ENCODE results near the gene RPH3AL.
A peak's percentile ranks its signal among the peaks of the same experiment; 100 is the strongest.

RPH3AL gene, protein sequence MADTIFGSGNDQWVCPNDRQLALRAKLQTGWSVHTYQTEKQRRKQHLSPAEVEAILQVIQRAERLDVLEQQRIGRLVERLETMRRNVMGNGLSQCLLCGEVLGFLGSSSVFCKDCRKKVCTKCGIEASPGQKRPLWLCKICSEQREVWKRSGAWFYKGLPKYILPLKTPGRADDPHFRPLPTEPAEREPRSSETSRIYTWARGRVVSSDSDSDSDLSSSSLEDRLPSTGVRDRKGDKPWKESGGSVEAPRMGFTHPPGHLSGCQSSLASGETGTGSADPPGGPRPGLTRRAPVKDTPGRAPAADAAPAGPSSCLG

DNA sequence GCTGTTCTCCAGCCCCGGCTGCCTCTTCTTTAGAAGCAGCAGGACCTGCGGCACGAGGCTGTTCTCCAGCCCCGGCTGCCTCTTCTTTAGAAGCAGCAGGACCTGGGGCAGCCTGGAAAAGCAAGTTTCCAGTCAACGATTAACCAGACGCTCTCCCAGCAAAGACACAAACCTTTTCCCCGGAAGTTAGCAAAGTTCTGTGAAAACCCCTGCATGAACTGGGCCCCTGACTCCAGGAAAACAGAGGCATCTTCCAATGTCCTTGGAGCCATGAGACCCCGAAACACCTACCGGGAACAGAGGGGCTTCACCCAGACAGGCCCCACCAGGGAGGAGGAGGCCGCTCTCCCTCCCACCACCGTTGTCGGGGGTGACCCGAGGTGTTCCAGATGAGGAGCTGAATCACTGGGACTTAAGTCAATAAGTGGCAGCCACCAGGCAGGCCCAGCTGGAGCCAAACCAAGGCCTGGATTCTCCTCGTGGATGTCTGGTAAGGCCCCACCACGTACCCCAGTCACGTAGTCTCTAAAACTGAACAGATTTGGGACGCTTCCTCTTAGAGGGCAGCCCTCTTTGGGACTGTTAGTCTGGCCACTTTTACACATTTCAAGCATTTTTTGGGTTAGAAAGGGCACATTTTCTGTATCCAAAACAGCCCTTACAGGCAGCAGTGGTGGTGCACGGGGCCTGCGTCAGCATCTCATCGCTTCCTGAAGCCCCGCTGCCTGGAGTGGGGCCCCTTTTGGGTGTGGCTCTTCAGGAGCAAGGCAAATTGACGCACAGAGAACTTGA lies at the start of gene RPH3AL:
TSS of gene RPH3AL (minus strand) at position 387 of the 792 bp plus-strand sequence. CDS start 25,264 bp downstream, outside the sequence.
- peak; percentile 15 for DNase-seq (ENCODE audit: low read depth)

DNA sequence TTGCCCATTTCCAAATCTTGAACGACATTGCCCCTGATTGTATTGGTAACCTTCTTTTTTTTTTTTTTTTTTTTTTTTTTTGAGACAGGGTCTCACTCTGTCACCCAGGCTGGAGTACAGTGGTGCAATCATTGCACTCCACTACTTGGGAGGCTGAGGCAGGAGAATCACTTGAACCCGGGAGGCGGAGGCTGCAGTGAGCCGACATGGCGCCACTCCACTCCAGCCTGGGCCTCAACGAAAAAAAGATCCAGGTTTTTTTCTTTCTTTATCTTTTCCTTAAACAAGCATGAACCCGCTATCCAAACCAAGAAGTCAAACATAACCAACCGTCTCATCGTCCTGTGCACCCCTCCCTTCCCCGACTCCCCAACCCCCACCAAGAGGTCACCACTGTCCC lies 47.6 kb upstream of the RPH3AL start:
- DNase-seq (ENCODE audit: low read depth), result no peak

DNA sequence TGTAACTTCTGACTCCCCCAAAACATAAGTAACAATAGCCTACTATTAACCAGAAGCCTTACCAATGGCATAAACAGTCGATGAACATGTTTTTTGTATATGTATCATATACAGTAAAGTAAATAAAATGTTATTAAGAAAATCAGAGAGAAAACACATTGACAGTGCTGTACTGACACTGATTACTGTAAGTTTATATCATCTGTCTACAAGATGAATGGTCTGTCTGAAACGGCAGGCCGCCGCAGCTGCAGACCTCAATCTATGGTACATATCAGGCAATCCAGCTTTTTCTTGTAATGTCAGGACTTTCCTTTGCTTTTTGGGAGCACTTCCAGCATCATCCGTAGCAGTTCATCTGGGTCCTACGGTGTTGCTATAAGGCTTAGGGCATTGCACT lies 44.2 kb upstream of the RPH3AL start:
- DNase-seq (ENCODE audit: low read depth), result no peak

DNA sequence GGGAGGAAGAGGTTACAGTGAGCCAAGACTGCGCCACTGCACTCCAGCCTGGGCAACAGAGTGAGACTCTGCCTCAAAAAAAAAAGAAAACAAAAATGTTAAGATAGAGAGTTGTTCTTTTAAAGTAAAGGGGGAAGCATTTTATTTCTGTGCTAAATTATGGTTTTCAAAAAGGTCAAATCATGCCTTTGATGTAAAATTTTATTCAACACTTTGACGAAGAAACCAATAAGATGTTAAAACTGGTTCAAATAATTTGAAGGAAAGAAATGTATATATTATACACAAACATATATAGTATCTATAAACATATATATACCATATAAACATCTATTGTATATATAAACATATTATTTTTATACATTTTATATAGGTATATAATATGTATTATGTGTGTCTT lies 43.4 kb upstream of the RPH3AL start:
- DNase-seq (ENCODE audit: low read depth), result no peak

DNA sequence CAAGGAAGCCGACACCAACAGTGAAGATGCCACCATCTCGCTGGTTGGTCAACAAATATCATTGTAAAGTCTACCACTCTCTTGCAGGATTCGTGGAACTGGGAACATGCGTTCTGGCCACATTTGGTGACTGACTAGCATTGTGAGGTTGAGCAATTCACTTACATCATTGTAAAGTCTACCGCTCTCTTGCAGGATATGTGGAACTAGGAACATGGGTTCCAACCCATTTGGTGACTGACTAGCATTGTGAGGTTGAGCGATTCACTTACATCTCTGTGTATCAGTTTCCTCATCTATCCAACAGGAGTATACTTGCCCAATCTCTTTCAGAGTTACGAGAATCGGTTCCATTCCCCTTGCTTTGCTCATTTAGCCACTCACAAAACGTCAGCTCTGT lies 42.6 kb upstream of the RPH3AL start:
- no peak for DNase-seq (ENCODE audit: low read depth)

DNA sequence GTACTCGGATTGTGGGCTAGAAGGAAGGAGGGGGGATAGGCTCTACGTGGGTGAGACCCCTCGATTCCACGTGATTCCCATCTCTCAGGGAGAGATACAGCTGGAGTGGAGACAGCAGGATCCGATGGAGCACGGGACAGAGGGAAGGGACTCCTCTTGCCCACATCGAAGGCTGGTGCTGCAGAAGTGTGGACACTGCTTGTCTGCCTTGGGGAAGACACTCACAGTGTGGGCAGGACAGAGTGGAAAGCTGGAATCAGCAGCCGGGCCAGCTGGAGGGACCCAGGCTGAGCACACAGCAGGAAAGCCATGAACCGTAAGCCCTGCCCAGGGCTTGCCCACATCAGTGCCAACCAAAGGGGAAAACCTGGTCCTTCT lies 42.1 kb upstream of the RPH3AL start:
- no peak for DNase-seq (ENCODE audit: low read depth)

DNA sequence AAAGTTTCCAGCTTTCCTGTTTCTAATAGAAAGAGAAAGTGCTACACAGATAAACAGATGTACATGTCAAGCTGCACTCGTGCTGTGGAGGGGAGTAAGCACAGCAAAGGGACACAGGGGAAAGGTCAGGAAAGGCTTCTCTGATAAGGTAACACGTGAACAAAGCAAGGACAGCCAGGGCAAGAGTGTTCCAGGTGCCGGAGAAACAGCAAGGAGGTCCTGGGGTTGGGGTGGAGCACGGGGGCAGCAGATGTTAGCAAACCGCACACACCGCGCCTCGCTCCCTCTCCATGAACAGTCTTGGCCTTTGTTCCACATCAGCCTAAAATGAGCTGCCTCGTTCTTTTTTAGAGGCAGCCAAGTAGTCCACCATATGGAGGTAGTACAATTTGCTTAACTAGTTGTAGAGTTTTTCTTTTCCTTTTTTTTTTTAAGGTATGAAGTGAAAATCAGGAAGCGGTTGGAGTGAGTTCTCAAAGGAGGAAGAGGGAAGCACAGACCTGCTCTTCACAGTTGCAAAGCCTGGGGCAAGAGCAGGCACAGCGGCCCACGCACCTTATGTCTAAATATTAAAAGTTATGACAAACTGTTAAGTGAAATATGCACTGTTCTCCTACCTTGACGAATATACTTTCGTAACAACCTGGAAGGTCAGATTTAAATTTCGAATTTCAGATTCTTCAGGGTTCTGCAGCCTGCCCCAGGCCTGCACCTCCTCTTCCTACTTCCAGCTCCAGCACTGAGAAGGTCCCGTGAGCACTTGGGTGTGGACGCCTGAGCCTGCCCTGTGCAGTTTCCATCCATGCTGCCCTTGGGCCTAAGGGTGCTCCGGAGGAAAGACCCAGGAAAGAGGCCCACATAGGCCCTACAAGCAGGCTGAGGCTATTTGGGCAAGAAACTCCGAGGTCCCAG lies 41.5 kb upstream of the RPH3AL start:
- no peak for DNase-seq (ENCODE audit: low read depth)

DNA sequence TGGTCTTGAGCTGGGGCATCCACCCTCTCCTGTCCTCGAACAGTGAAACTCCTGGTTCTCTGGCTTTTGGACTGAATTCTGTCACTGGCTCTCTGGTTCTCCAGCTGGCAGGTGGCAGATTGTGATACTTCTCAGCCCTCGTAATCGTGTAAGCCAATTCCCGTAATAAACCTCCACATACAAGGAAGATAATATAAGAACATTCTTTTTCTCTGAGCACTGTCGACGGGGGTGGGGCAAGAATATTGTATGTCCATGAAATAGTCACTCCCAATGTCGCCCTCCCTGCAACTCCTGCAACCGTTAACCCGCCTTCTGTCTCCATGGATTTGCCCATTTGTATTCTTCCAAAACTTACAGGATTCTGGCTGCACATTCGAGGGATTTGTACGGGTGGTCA lies 39.2 kb upstream of the RPH3AL start:
- no peak for DNase-seq (ENCODE audit: low read depth)

DNA sequence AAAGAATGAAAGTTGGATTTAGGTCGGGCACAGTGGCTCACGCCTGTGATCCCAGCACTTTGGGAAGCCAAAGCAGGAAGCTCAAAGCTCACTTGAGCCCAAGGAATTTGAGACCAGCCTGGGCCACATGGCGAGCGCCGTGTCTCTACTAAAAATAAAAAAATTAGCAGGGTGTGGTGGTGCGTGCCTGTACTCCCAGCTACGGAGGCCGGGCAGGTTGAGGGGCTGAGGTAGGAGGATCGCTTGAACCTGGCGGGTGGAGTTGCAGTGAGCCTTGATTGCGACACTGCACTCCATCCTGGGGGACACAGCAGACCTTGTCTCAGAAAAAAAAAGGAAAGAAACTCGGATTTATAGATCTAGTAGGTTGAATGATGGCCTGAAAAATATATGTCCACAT lies 37.4 kb upstream of the RPH3AL start:
- DNase-seq (ENCODE audit: low read depth), result no peak

DNA sequence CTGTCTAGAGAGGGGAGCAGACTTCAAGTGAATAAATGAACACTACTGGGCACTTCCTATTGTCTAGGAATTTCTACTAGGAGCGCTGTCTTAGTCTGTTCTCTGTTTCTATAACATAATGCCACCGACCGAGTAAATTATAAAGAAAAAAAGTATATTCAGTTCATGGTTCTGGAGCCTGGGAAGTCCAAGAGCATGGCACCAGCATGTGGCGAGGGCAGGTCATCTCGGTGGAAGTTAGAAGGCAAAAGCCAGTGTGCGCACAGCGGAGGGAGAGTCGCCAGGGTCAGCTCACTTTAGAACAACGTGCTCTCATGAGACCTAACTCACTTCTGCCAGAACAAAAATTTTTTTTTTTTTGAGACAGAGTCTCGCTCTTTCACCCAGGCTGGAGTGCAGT lies 35.5 kb upstream of the RPH3AL start:
- DNase-seq (ENCODE audit: low read depth), result no peak

DNA sequence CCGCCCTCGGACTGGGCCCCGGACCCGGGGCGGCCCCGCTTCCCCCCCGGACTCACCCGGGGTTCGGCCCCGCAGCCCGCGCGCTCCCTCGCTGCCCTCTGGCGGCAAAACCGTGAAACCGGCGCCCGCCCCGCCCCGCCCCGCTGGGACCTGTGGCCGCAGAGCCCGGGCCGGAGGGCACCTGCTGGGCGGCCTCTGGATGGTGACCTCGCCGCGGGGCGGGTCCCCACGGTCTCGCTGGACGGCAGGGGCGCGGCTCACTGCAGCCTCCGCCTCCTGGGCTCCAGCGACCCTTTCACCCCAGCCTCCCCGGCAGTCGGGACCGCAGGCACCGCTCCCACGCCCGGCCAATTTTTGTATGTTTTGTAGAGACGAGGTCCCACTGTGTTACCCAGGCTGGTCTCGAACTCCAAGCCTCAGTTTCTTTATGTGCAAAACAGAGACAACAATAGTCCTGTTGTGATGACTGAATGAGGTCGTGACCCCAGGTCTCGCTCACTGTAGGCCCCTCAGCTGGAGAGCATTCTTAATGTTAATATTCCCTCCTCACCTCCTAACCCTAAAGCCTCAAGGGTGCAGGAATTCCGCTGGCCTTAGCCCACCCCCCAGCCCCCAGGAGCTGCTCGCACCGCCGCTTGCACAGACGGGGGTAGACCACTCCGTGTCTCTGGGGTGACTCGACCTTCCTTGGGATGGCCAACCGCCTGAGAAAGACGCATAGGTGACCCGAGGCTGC lies 33.7 kb upstream of the RPH3AL start:
- DNase-seq (ENCODE audit: low read depth), result no peak

DNA sequence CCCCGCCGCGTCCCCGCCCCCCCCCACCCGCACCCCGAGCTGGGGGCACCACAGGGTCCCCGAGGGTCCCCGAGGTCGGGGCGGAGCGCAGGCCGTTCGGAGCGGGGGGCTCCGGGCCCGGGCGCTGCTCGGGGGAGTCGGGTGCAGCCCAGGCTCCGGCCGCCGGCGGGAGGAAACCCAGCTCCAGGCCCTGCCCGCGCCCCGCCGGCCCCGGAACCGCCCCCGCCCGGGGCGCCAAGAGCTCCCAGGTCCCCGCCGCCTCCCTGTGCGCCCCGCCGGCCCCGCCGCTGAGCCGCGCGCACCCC lies 33.2 kb upstream of the RPH3AL start:
- no peak for DNase-seq (ENCODE audit: low read depth)

DNA sequence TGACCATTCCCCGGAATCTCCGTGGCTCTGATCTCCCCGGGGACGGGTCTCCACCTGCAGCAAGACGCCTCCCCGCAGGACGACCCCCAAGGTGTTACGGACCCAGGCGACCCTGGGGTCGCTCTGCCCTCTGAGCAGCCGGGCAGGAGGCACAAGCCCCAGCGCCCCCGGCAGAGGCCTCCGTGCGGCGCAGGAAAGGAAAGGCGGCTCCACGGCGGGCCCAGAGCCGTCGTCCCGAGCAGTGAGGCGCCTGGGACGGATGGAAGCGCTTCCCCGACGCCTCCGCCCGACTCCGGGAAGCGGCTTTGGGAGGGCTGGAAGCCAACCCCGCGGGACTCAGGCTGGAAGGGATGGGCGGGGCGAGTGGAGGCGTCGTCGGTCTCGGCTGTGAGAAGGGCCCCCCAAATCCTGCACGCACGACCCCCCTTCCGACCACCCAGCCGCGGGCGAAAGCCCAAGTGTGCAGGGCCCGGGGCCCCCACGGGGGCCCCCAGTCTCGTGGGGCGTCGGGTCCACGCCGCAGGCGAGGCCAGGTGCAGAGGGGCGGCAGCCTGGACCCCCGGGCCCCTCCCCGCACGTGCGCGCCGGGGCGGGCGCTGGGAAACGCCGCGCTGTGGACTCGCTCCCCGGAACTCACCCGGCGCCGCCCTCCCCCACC lies 32.7 kb upstream of the RPH3AL start:
- no peak for DNase-seq (ENCODE audit: low read depth)

DNA sequence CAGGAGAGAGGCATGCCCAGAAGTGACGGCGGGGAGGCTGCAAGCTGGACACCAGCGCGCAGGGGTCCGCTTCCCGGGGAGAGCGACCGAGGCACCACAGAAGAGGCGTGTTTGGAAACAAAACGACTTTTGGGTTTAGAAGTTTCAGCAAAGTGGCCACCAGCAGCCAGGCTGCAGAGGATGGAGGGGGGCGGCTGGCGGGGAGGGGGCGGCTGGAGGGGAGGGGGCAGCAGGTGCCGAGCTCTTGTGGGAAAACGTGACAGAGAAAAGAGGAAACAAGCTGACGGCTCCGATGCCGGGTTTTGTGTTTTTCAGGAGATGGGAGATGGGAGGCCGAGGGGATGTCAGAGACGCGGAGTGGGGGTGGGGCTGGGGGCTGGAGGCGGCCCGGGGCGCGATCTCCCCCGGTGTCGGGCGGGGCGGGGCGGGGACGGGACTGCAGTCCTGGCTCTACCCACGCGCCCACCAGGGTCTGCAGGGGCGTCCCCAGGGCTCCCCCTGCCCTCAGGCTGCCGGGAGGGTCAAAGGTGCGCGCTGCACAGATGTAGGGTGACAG lies 32.1 kb upstream of the RPH3AL start:
- no peak for DNase-seq (ENCODE audit: low read depth)

DNA sequence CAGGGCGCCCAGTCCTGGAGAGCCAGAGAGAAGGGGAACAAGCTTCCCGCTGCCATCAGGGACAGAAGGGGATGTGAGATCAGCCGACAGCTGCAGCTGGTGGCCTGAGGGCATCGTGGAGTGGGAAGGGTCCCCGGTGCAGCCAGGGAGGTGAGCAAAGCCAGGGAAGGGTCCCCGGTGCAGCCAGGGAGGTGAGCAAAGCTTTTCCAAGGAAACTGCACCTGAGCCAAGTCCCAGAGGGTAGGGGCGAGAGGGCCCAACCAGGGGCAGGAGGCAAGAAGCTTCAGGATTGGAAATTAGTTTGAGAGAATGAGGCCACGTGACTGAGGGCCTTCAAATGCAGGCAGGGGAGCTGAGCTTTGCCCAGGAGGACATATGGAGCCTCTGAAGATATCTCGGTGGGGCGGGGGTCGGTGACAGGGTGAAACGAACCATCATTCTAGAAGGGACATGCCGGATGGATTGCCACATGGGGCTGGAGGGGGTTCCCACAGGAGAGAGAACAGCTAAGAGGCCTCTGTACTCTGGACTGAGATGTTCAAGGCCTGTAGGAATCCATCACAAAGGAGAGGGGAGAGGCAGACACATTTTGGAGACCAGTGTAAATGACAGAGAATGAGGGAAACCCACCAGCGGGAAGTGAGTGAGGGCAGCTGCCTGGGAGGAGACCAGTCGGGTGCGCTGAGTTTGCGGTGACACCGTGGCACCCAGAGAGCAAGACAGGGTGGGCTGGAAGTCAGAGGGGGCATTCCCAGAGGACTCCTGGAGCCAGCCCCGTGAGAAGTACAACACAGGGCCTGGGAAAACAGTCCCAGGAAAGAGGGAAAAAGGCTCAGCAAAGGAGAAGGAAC lies 31.4 kb upstream of the RPH3AL start:
- no peak for DNase-seq (ENCODE audit: low read depth)

DNA sequence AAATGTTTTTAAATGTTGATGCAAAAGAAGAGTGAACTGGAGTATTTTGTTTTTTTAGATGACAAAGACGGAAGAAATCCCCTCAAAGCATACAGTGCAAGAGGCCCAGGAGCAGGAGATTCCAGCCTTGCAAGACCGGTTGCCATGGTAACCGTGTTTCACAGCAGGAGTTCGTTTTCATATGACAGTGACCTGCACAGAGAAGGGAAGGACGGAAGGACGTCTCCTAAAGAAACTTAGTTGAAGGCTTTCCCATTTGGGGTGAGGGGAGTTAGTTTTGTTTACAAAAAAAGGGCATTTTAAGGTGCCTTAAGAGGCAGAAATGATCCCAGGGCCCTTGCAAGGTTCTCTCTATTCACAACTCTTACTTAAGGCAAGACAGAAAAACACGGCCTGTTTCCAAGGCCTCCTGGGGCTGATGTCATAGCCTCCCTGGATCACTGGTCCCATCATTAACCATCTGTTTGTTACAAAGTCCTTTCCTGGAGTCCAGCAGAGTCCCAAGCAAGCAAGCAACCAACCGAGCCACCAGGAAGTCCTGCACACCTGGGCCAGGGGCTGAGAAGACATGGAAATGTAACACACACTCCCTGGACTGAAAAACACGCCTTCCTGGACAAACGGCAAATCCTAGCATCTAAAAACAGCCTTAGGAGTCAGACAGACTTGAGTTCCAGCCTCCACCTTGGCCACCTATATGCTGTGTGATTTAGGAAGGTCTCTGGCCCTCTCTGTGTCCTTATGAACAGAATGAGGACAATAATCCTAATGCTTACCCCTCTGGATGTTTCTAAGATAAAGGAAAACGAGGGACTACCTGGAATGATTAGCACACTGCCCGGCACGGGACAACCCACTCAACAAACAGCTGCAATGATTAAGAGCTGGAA lies 30.3 kb upstream of the RPH3AL start:
- DNase-seq (ENCODE audit: low read depth), result no peak

DNA sequence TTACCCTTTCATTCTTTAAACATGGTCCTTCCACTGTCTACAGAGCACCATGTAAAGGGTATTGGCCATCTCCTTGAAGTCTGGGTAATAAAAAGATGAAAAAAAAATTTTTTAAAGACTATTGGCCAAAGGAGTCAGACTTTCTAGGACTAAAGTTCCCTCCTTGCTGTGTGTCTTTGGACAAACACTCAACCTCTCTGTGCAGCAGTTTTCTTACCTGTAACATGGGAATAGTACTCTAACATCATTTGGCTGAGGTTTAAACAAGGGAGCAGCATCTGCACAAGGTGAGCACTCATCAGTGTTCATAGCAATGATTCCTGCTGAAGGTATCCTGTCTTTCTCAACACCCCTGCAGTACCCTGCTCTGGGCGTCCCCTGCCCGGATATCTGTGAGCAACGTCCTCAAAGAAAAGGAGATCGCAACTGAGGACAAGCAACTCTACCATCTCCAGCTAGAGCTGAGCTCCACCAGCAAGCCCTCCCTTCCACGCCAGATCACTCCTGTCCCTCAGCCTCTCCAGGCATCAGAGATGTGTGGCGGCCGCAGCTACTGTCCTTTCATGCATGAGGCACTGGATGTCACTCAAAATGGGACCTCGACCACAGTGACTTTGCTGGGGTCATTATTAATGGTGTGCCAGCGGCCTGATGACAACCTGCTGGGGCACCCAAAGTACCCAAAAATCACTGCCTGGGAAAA lies 29.5 kb upstream of the RPH3AL start:
- no peak for DNase-seq (ENCODE audit: low read depth)

DNA sequence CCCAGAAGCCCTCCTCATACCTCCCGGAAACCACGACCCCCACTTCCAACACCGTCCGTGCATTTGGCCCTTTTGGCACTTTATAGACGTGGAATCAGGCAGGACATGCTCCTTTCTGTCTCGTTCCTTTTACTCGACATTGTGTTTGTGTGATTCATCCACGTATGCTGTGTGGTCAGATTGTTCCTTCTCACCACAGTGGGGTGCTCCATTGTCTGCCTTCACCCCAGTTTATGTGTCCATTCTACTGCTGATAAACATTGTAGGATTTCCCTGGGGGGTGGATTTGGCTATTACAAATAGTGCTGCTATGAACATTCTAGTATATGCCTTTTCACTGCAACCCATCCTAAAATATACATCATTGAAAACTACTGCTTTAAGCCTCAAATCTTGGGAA lies 28.9 kb upstream of the RPH3AL start:
- DNase-seq (ENCODE audit: low read depth), result no peak
